ENCODE results near the gene RPN2.

Gene RPN2

DNA sequence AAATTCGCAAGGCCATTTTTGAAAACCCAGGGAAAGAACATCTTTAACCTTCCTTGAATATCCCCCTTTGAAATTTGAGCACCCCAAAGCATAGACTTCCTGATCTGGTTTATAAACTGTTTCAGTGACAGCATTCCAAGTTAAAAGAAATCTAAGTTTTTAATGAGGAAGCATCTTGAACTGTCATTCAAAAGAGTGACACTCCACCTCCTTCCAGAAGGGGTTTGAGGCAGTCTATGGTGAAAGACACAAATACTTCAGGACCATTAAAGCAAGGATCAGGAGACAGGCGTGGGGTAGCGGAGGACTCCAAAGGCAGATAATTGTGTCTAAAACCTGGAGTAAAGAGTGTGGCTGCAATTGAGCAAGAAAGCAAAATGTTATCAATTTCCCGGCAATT is 81.8 kb downstream of the RPN2 start:
- H3K9ac ChIP-seq (ENCODE audit: low read length in 5 of 5), result no peak overlapping the region
- H3K4me1 ChIP-seq (ENCODE audit: control insufficient read depth in 5 of 5, insufficient read depth in 5 of 5, low read length in 5 of 5), result no peaks in the 10 kb centered on the region
- peaks cover 7 to 37% (median 18%) of the 10 kb centered on the region in 5 donors for H3K27me3 ChIP-seq (ENCODE audit: control insufficient read depth in 5 of 5, insufficient read depth in 4 of 5, low read length in 5 of 5)
- no peak overlapping the region for H3K27ac ChIP-seq (ENCODE audit: low read depth, low read length)
- no peaks in the 10 kb centered on the region for H3K36me3 ChIP-seq (ENCODE audit: control insufficient read depth in 5 of 5, insufficient read depth in 5 of 5, low read length in 5 of 5)
- H3K9me3 ChIP-seq (ENCODE audit: control insufficient read depth in 5 of 5, low read length in 5 of 5), result no peaks in the 10 kb centered on the region
- H3K4me3 ChIP-seq (ENCODE audit: low read depth in 1 of 5, low read length in 5 of 5), result no peak overlapping the region

DNA sequence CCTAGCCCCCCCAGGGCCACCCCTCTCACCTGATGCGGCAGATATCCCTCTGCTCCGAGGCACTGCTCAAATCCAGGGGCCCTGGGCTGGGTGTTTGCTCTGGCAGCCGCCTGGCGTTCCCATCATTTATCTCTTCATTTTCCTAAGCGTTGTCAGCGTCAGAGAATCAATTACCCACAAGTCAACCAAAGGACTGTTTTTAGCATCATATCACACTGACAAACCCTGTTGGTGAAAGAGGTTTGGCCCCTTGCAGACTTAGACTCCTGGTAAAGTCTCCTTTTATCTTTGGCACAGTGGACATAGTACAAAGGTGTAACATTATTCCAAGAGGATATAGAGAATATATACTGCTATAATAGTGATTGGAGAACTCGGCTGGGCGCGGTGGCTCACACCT is 82.6 kb downstream of the RPN2 start, which contains the start of gene GHRH:
Gene GHRH, minus strand, starts transcription at position 101 of the 400 bp plus-strand sequence. CDS start 4,925 bp downstream, outside the sequence.
- Histone ChIP-seq H3K9me3 (ENCODE audit: control insufficient read depth in 5 of 5, low read length in 5 of 5) (no peaks in the 10 kb centered on the region), H3K27ac (ENCODE audit: low read depth, low read length) (no peak within 1 kb of the TSS), H3K4me1 (ENCODE audit: control insufficient read depth in 5 of 5, insufficient read depth in 5 of 5, low read length in 5 of 5) (no peaks in the 10 kb centered on the region), H3K27me3 (ENCODE audit: control insufficient read depth in 5 of 5, insufficient read depth in 4 of 5, low read length in 5 of 5) (peaks cover 7 to 31% (median 13%) of the 10 kb centered on the region in 5 donors), H3K4me3 (ENCODE audit: low read depth in 1 of 5, low read length in 5 of 5) (no peak within 1 kb of the TSS), H3K36me3 (ENCODE audit: control insufficient read depth in 5 of 5, insufficient read depth in 5 of 5, low read length in 5 of 5) (no peaks in the 10 kb centered on the region), H3K9ac (ENCODE audit: low read length in 5 of 5) (no peak within 1 kb of the TSS)

DNA sequence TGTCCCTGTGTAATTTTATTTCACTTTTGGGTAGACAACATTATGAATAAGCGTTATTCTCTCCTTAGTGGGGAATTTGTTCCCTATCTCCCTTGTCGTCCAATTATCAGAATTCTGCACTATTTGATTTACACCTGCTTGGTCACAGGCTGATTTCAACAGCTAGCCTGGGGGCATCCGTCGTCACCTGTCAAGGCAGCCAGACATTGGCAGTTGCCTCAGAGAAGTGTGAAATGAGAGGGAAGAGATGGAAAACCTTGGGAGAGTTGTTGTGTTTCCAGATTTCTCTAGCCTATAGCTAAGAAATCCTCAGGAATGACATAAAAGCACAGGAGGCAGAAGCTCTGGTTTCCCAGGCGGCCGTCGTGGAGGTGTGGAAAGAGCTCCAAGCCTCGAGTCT is 83.4 kb downstream of the RPN2 start:
- Histone ChIP-seq H3K4me3 (ENCODE audit: low read depth in 1 of 5, low read length in 5 of 5) (no peak overlapping the region), H3K9ac (ENCODE audit: low read length in 5 of 5) (no peak overlapping the region), H3K27me3 (ENCODE audit: control insufficient read depth in 5 of 5, insufficient read depth in 4 of 5, low read length in 5 of 5) (peaks cover 7 to 26% (median 13%) of the 10 kb centered on the region in 5 donors), H3K36me3 (ENCODE audit: control insufficient read depth in 5 of 5, insufficient read depth in 5 of 5, low read length in 5 of 5) (no peaks in the 10 kb centered on the region), H3K27ac (ENCODE audit: low read depth, low read length) (no peak overlapping the region), H3K9me3 (ENCODE audit: control insufficient read depth in 5 of 5, low read length in 5 of 5) (no peaks in the 10 kb centered on the region), H3K4me1 (ENCODE audit: control insufficient read depth in 5 of 5, insufficient read depth in 5 of 5, low read length in 5 of 5) (no peaks in the 10 kb centered on the region)

DNA sequence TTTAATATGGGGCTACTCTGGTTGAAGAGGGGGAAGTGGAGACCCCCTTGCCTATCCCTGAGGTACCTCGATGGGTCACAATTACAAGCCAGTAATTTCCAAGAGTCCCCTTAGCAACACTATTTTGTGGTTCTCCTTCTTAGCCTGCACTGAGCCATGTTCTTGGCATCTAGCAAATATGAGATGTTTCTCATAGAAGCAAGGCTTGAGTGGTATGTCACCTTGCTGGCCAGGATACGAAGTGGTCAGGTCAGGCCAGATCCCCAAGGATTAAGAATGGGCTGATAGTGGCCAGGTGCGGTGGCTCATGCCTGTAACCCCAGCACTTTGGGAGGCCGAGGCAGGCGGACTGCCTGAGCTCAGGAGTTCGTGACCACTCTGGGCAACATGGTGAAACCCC is 84.6 kb downstream of the RPN2 start:
- H3K4me3 ChIP-seq (ENCODE audit: low read depth in 1 of 5, low read length in 5 of 5), result no peak overlapping the region
- H3K4me1 ChIP-seq (ENCODE audit: control insufficient read depth in 5 of 5, insufficient read depth in 5 of 5, low read length in 5 of 5), result no peaks in the 10 kb centered on the region
- peaks cover 5 to 19% (median 13%) of the 10 kb centered on the region in 5 donors for H3K27me3 ChIP-seq (ENCODE audit: control insufficient read depth in 5 of 5, insufficient read depth in 4 of 5, low read length in 5 of 5)

DNA sequence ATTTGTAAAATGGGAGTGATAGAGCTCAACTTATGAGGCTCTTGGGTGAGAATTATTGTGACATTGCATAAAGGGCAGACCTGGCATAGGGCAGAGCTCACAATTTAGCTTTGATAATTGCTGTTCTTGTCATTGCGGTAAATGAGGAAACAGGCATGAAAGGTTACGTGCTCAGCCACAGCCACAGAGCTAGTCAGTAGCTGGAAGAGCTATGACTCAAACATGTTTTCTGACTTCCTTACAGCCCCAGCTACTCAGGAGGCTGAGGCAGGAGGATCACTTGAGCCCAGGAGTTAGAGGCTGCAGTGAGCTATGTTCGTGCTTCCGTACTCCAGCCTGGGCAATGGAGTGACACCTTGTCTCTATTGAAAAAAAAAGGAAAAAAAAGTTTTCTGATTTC is 86.0 kb downstream of the RPN2 start:
- H3K4me3 ChIP-seq (ENCODE audit: low read depth in 1 of 5, low read length in 5 of 5), result no peak overlapping the region
- H3K27ac ChIP-seq (ENCODE audit: low read depth, low read length), result no peak overlapping the region
- peaks cover 0 to 4% (median 3%) of the 10 kb centered on the region in 5 donors for H3K4me1 ChIP-seq (ENCODE audit: control insufficient read depth in 5 of 5, insufficient read depth in 5 of 5, low read length in 5 of 5)
- H3K36me3 ChIP-seq (ENCODE audit: control insufficient read depth in 5 of 5, insufficient read depth in 5 of 5, low read length in 5 of 5), result no peaks in the 10 kb centered on the region
- H3K27me3 ChIP-seq (ENCODE audit: control insufficient read depth in 5 of 5, insufficient read depth in 4 of 5, low read length in 5 of 5), result peaks cover 4 to 12% (median 5%) of the 10 kb centered on the region in 5 donors
- no peak overlapping the region for H3K9ac ChIP-seq (ENCODE audit: low read length in 5 of 5)
- no peaks in the 10 kb centered on the region for H3K9me3 ChIP-seq (ENCODE audit: control insufficient read depth in 5 of 5, low read length in 5 of 5)

More for the DNA sequence above, 84.6 kb downstream of the RPN2 start:
- no peak overlapping the region for H3K9ac ChIP-seq (ENCODE audit: low read length in 5 of 5)
- H3K36me3 ChIP-seq (ENCODE audit: control insufficient read depth in 5 of 5, insufficient read depth in 5 of 5, low read length in 5 of 5), result no peaks in the 10 kb centered on the region
- no peak overlapping the region for H3K27ac ChIP-seq (ENCODE audit: low read depth, low read length)
- no peaks in the 10 kb centered on the region for H3K9me3 ChIP-seq (ENCODE audit: control insufficient read depth in 5 of 5, low read length in 5 of 5)

DNA sequence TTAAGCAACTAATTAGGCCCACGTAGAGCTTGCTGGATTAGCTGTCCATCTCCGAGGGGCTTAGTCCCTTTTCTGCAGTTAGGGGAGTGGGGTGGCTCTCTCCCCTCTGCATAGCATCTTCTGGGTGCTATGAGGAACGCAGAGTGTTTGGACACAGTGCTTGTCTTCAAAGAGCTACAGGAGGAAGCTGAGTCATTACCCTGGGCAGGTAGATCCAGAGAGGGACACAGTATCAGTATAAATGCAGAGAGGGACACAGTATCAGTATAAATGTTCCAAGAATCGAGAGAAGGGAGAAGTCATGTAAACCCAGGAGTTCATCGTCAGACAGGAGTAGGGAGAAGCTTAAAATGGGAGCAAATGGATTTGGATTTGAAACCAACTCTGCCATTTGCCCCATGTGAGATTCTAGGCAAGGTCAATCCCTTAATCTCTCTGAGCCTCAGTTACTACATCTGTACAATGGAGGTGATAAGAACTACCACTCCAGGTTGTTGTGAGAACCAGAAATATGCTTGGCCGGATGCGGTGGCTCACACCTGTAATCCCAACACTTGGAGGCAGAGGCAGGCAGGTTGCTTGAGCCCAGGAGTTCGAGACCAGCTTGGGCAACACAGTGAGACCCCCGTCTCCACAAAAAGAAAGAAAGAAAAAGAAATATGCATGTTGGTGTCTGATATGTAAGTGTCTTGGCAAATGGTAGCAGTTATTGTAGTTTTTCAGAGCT is 88.0 kb downstream of the RPN2 start:
- Histone ChIP-seq H3K27ac (ENCODE audit: low read depth, low read length) (no peak overlapping the region), H3K4me3 (ENCODE audit: low read depth in 1 of 5, low read length in 5 of 5) (no peak overlapping the region), H3K36me3 (ENCODE audit: control insufficient read depth in 5 of 5, insufficient read depth in 5 of 5, low read length in 5 of 5) (no peaks in the 10 kb centered on the region), H3K9me3 (ENCODE audit: control insufficient read depth in 5 of 5, low read length in 5 of 5) (no peaks in the 10 kb centered on the region), H3K27me3 (ENCODE audit: control insufficient read depth in 5 of 5, insufficient read depth in 4 of 5, low read length in 5 of 5) (peaks cover 0 to 5% (median 0%) of the 10 kb centered on the region in 5 donors), H3K4me1 (ENCODE audit: control insufficient read depth in 5 of 5, insufficient read depth in 5 of 5, low read length in 5 of 5) (peaks cover 0 to 13% (median 8%) of the 10 kb centered on the region in 5 donors), H3K9ac (ENCODE audit: low read length in 5 of 5) (no peak overlapping the region)

DNA sequence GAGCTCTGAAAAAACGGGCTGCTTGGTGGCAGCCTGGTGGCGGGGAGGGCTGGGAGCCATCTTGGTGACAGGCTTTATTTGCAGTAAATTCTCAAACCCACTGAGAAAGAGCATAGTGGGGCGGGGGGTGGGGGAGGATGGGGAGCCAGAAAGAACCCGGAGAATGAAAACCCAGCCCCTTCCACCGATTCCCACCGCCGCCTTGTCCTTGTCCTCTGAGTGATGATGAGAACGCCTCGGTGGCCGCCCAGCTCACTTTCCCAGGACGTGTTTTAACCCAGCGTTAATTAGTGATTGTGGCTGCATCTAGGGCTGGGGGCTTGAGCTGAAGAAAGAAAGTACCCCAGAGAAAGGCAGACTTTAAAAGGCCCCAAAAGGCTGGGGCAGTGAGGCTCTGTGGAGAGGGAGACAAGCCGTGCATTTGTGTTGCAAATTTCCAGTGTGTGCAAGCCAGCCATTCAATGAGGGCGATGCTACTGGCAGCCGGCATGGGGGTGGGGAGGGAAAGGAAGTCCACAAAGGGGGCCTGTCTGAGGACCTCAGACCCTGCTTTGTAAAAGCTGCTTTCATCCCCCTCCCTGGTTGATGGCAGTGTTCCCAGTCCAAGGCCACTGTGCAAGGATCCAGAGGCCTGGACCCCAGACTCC is 88.7 kb downstream of the RPN2 start:
- Histone ChIP-seq H3K4me3 (ENCODE audit: low read depth in 1 of 5, low read length in 5 of 5) (no peak overlapping the region), H3K27me3 (ENCODE audit: control insufficient read depth in 5 of 5, insufficient read depth in 4 of 5, low read length in 5 of 5) (peaks cover 0 to 5% (median 0%) of the 10 kb centered on the region in 5 donors), H3K4me1 (ENCODE audit: control insufficient read depth in 5 of 5, insufficient read depth in 5 of 5, low read length in 5 of 5) (peaks cover 0 to 13% (median 8%) of the 10 kb centered on the region in 5 donors), H3K36me3 (ENCODE audit: control insufficient read depth in 5 of 5, insufficient read depth in 5 of 5, low read length in 5 of 5) (no peaks in the 10 kb centered on the region), H3K9ac (ENCODE audit: low read length in 5 of 5) (no peak overlapping the region), H3K9me3 (ENCODE audit: control insufficient read depth in 5 of 5, low read length in 5 of 5) (no peaks in the 10 kb centered on the region), H3K27ac (ENCODE audit: low read depth, low read length) (no peak overlapping the region)

DNA sequence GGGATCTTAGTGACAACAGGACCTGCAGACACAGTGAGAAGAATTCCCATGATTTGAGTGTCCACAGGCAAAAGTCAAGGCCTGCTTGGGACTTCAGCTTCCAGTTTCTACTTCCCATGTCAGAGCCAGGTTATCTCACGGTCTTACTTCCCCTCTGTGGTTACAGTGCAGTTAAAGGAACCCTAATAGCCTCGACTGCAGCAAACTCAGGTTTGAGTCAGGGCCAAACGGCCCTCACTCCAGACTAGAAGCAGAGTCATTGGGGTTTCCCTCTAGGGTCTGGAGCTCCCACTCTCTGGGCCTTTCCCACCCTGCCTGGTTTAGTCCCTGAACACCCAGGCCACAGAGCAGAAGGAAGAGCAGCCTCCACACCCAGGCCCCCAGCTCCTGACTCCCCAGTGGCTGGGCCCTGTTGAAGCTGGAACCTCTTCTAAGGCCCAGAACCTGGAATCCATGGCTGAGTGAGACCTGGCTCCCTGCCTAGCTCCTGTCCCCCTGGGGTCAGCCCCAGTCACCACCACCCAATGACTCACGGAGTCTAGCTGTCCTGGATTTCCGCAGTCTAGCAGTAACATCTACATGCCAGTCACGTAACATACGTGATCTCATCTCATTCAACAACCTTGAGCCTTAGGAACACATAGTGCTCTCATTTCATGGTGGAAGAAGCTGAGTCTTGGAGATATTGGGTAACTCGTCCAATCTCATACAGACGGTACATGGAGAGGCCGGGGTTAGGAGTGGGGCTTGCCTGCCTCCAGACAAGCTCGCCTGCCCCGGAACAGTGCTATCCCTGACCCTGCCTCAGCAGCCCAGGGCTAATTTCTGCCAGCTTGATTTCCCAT is 91.7 kb downstream of the RPN2 start:
- no peaks in the 10 kb centered on the region for H3K36me3 ChIP-seq (ENCODE audit: control insufficient read depth in 5 of 5, insufficient read depth in 5 of 5, low read length in 5 of 5)
- H3K4me1 ChIP-seq (ENCODE audit: control insufficient read depth in 5 of 5, insufficient read depth in 5 of 5, low read length in 5 of 5), result peaks cover 0 to 13% (median 8%) of the 10 kb centered on the region in 5 donors
- H3K27ac ChIP-seq (ENCODE audit: low read depth, low read length), result no peak overlapping the region
- peak overlapping the region in 2 of 5 donors; percentile 23 to 39 for H3K9ac ChIP-seq (ENCODE audit: low read length in 5 of 5)
- no peak overlapping the region for H3K4me3 ChIP-seq (ENCODE audit: low read depth in 1 of 5, low read length in 5 of 5)
- H3K9me3 ChIP-seq (ENCODE audit: control insufficient read depth in 5 of 5, low read length in 5 of 5), result no peaks in the 10 kb centered on the region
- peaks cover 0 to 5% (median 0%) of the 10 kb centered on the region in 5 donors for H3K27me3 ChIP-seq (ENCODE audit: control insufficient read depth in 5 of 5, insufficient read depth in 4 of 5, low read length in 5 of 5)

DNA sequence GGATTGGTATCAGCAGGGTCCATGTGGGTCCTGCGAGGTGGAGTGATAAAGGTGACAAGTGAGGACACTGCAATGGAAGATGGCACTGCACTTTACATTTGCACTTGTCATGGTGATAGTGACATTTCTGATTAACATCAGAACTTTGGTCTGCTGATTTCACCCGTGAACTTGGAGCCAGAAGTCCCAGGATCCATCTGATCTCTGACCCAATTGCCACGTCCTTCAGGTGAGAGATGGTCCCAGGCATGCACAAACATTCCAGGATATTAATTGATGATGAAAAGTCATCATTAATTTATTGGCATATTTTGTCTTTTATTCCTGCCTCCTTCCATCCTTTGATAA is 92.3 kb downstream of the RPN2 start:
- H3K36me3 ChIP-seq (ENCODE audit: control insufficient read depth in 5 of 5, insufficient read depth in 5 of 5, low read length in 5 of 5), result no peaks in the 10 kb centered on the region
- no peak overlapping the region for H3K27ac ChIP-seq (ENCODE audit: low read depth, low read length)
- H3K27me3 ChIP-seq (ENCODE audit: control insufficient read depth in 5 of 5, insufficient read depth in 4 of 5, low read length in 5 of 5), result peaks cover 0 to 5% (median 0%) of the 10 kb centered on the region in 5 donors
- no peaks in the 10 kb centered on the region for H3K9me3 ChIP-seq (ENCODE audit: control insufficient read depth in 5 of 5, low read length in 5 of 5)
- H3K4me3 ChIP-seq (ENCODE audit: low read depth in 1 of 5, low read length in 5 of 5), result no peak overlapping the region
- H3K9ac ChIP-seq (ENCODE audit: low read length in 5 of 5), result peak overlapping the region in 1 of 5 donors; percentile 23
- peaks cover 0 to 13% (median 8%) of the 10 kb centered on the region in 5 donors for H3K4me1 ChIP-seq (ENCODE audit: control insufficient read depth in 5 of 5, insufficient read depth in 5 of 5, low read length in 5 of 5)
